ENCODE data around the gene PCBD1.

The PCBD1 gene

DNA sequence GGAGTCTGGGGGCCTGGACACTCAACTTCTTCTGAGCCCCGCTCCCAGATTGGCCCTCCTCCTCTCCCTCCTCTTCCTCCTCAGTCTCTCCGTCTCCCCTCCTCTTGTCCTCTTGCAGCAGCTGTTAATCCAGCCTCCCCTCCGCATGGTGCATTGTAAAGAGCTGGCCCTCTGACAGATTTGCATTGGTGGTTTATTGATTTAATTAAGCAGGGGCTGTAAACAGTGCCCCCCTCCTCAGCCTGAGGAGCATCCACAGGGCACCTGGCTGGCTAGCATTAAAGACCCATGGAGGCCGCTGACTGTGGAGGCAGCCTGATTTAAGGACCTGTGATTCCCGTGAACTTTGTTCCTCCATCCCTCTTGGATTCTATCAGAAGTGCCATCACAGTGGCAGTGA, 28.9 kb upstream of the PCBD1 start:
- DNase-seq, result no peak

DNA sequence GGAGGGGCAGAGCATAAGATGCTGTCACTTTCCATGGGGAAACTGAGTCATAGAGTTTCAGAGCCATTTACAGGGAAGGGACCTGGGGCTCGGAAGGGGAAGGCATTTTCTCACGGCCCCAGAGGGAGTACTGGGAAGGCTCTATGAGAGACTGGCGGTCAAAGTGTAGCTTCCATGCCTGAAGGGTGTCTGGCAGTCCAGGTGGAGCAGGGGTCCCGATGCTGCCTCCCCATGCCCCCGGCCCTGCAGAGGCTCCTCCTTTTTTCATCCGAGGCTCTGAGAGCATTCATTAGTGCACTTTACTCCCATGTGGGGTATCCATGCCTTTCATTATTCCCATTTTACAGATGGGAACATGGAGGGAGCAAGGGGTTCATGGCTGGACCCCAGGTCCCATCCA, 27.9 kb upstream of the PCBD1 start:
- no peak for DNase-seq

DNA sequence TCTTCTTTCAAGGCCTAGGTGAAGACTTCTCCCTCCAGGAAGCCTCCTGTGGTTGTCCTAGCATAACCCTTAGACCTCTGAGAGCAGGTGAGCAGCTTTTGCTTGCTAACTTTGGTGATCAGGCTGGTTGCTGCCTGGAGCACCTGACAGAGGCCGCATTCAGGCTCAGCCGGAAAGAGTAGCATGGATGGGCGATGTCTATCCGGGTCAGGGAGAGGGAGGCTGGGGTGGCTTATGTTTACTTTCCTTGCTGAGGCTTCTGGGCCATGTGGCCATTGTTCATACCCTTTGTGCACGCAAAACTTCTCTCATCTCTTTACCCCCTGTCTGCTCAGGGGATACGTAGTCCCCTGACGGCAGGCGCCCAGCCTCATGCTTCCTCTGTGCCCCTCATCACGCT, 27.4 kb upstream of the PCBD1 start:
- no peak for DNase-seq

DNA sequence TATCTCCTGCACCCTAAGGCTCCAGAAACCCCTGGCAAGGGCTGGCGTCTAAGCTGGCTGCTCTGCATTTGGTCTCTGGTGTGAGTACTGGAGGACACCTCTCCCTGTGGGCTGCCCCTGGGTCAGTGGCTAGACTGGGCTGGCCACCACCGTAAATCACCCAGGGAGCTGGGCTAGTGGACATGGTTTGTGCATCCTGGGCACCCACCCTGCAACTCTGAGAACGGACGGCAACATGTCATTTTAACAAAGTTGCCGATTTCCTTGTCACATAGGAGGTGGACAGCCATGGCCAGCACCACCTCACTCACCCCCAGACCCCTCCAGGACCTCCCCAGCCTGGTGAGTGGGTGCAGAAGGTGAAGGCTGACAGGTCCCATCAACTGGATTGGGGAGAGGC, 26.8 kb upstream of the PCBD1 start:
- no peak for DNase-seq

DNA sequence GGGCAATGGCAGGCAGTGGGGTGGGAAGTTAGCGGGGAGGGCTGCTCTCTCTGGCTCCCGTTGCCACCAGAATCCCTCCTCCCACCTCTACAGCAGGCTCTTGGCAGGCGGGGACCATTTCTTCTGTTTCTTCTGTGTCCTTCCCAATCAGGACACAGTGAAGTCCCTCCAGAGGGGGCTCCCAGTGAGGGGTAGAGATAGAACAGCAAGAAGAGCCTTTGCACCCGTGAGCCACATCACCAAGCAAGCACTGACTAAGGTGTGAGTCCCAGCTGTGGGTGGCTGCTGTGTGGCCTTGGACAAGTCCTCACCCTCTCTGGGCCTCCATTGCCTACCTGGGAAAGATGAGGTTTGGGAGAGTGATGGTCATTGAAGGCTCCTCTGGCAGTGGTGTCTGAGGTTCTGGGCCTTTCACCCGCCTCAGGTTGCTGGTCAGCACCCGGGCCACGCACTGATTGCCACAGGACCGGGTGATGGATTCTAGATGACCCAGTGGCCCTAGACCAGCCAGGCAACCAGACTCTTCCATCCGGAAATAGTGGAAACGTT, 26.0 kb upstream of the PCBD1 start:
- no peak for DNase-seq

DNA sequence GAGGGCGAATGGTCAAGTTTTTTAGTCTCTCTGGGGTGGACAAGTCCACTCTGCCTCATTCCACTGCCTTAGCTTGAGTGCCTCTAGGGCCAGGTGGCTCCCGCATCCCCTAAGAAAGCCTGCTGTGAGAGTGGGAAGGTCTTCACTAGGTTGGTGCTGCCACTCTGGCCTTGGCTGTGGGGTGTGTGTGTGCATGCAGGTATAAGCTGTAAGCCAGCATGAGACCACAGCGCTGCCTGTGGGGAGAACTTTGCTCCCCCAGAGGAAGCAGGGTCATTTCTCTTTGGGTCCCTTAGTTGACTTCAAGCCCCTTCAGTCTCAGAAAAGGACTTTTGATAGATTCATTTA, 25.5 kb upstream of the PCBD1 start:
- no peak for DNase-seq

DNA sequence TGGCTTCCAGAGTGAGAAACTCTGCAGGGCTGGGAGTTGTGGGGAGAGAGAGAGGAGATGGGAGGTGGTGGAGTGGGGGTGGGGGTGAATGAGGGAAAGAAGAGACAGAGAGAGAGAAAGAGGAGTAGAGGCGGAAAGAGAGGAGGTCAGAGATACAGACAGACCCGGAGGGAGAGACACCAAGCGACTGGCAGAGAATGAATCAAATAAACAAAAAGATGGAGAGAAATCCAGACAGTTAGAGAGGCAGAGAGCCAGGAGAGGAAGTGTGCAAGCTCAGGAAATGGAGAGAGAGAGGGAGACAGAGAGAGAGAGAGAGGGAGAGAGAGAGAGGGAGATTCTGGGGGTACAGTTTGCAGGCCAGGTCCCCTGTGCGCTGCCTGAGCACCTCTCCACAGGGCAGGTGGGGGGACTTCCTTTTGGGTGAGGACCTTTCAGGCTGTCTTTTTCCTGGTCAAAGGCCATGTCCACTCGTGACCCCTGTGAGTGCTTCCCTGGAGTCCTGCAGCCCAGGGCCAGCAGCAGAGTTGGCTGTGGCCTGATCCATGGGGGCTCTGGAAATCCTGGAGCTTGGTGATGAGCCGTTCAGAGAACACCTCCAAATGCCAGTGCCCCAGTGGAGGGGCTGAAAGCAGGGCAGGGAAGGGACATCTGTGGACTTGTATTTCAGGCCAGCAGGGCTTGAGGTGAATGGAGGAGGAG, 25.0 kb upstream of the PCBD1 start:
- DNase-seq, result no peak

DNA sequence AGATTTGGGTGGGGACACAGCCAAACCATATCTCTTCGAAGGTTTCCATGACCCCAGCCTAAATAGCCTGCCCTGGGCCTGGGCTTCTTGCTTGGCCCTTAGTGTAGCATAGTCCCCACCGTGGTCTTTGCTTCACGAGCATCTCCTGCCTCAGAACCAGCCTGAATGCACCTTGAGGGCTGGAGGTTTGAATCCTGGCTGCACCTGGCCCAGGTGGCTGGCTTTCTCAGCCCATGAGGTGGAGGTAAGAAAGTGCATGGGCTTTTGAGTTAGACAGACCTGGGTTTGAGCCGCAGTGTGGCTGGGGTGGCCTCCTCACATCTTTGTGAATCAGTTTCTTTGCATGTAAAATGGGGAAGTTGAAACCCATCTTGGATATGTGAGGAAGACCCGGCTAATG, 24.2 kb upstream of the PCBD1 start:
- DNase-seq, result no peak

DNA sequence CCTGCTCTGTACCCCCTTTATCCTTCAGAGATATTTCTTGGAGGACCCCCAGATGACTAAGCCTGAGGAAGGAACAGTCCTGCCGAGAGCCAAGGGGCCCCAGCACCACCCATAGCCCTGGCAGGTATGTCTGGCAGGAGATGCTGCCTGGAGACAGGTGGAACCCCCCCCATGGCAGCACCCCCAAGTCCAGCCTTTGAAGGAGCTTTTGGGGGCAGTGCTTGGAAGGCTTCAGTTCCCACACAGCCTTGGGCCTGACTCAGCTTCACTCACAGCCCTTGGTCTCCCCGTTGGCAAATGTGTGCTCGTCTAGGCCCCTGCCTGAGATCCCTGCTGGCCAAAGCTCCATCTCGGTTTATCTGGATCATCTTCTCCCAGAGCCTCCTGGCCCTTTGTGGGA, 23.0 kb upstream of the PCBD1 start:
- DNase-seq, result no peak

DNA sequence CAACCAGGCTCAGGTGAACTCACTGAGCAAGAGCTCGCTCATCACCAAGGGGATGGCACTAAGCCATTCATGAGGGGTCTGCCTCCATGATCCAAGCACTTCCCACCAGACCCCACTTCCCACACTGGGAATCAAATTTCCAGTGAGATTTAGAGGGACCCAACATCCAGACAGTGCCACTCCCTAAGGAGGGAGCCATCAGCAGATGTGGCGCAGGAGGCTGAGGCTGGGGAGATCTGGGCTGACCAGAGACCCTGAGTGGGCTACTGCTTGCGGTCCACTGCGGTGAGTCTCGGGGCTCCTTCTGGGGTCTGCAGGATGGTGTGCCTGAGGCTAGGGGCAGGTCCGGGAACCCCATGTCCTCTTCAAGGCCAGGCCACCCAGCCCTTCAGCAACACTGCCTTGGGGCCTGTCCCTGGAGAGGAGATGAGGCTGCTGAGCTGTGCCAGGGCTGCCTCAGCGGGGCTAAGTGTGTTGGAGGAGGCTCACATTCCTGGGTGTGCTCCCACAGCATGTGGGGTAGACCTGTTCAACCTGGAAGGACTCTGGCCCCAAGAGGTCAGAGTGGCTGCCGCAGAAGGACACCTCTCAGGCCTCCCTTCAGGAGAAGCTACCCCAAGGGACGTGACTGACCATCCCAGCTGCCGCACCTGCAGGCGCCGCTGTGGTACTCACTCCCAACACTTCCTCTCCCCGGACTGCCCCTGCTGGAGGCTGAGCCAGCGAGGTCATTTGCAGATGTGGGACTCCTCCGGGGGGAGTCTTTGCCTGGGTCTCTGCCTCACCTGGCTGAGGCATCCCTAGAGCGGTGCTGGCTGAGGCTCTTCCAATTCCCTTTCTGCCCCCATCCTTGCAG, 22.3 kb upstream of the PCBD1 start:
- DNase-seq, result no peak

DNA sequence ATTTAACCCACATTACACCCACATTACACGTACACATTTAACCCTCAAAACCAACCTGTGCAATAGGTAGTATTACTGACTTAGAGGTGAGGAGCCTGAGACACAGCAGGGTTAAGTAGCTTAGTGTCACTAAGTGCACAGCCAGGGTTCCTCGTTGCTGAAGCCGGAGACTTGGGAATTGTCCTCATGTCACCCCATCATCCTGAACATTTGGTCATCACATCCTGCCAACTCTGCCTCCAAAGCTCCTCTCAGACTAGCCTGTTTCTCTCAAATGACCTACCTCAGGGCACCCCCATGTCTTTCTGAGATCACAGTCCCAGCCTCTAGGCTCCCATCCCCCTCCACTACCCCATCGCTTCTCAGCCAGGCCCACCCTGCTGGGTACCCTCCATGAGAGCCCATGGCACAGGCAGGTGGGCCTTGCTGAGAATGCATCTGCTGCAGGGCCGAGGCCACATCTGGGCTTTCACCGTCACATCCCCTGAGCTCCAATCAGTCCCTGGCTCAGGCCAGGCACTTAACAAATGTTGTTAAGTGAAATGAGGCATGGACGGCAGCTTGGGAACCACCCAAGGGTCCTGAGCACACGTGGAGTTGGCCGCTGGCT, 21.1 kb upstream of the PCBD1 start:
- DNase-seq, result no peak

DNA sequence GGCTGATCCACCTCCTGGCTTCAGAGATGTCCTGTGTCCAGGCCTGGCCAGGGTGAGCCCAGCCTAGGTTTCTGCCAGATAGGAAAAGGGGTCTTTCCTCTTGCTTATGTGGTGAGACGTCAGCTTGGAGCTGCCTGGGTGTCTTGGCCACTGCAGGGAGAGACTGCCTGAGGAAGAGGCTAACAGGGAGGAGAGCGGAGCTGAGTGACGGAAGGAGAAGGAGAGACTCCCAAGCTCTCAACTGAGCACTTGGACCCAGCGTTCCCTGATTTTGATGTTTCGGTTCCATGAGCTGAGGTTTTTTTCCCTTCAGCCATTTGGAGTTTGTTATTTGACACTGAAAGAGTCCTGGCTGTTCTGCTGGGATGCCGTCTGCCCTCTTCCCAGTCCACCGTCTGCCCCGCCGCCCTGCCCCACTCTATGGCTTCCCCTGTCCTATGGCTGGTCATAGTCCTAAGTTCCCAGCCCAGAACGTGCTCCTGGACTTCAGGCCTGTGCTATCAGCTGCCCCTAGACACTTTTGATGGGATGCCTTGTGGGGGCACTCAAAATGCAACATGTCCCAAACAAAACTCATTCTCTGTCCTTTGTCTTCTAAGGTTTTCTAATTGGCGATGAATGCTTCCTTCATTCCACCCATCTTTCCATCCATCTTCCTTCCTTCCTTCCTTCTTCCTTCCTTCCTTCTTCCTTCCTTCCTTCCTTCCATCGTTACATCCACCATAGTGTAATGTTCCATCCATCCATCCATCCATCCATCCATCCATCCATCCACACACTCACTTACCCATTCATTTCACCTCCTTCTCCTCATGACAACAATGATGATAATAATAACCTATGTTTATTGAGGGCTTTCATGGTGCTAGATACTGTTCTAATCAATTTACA, 20.3 kb upstream of the PCBD1 start:
- no peak for DNase-seq

DNA sequence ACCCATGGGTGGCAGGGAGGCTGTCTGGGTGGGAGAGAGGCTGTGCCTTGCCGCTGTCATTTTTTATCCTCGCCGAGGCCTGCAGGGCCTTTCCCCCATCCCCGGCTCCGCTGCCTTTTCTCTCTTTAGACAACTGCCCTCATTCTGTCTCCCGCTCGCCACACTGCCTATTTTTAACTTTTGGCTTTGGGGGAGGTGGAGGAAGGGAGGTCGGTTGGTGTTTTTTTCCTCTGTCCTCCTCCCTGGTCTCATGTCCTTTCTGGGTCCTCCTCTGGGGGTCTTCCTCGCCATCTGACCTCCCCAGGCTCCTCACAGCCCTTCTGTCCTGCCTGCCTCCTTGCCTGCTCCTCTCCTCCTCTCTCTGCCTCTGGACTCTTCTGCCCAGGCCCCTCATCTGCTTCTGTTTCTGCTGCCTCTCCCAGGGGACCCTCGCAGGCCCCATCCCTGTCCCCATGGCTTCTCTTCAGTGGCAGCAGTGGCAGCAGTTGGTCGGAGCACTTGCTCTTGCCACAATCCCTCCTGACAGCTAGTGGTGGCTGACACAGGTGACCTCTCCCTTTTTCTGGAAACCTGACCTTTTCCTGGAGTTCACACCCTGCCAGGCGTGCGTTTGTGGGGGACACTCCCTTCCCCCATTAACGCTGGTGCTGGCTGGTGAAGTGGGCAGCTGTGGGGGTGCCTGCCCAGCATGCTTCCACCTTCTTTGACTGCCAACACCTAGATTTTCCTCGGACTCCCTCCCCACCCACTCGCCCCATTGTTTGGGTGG, 19.5 kb upstream of the PCBD1 start:
- DNase-seq, result no peak

DNA sequence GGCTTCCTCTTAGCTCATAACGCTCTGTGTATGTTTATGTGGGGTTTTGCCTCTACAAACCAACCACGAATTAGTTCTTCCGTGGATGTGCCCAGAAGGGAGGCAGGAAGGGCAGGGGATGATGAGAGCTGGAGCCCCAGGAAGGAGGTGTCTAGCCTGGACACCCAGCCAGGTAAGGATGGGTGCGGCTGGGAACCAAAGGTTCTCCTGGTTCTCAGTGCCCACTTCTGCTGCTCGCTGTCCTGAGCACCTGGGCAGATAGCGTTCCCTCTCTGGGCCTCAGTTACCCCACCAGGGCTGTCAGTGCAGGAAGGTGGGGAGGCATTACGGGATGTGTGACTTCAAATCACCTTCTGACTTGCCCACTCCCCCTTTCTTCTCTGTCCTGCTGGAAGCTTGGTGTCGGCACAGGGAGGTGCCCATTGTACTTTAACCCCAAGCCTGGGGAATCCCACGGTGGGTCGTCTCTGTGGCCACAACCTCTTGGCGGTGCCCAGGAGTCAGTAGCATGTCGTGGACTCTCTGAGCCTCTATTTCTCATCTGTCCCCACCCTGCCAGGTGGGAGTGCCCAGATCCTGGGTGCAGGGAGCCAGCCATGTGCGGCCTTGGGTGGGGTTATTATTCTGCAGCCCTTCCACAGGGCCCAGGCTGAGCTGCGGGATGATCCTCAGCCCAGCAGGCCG, 18.7 kb upstream of the PCBD1 start:
- no peak for DNase-seq

DNA sequence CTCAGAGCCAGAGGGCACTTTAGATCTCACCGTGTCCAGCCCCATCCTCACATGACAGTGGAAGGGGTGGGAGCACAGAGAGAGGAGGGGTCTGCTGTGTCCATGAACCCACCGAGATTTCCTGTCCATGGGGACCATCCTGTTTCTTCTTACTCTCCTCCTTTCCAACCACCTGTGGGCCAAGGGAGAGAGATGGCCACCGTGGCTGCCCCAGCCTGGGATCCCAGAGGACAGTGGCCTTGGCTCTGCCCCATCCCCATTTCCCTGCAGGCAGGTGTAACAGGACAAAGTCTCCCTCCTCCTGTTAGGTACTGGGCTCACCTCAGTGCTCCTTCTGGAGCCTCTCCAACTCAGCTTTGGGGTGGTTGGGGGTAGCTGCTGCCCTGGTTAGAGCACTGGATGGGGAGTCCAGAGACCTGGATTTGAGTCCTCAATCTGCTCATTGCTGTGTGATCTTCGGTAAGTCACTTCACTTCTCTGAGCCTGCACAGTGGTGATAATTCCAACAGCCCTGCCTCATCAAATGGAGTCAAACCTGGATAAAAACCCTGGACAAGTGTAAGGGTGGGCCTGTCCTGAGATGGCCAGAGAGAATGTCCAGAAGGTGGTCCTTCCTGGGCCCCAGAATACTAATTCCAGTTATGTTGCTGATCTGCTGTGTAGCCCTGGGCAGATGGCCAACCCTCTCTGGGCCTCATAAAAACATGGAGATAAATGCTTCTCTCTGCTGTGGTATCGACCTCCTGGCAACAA, 17.8 kb upstream of the PCBD1 start:
- no peak for DNase-seq

DNA sequence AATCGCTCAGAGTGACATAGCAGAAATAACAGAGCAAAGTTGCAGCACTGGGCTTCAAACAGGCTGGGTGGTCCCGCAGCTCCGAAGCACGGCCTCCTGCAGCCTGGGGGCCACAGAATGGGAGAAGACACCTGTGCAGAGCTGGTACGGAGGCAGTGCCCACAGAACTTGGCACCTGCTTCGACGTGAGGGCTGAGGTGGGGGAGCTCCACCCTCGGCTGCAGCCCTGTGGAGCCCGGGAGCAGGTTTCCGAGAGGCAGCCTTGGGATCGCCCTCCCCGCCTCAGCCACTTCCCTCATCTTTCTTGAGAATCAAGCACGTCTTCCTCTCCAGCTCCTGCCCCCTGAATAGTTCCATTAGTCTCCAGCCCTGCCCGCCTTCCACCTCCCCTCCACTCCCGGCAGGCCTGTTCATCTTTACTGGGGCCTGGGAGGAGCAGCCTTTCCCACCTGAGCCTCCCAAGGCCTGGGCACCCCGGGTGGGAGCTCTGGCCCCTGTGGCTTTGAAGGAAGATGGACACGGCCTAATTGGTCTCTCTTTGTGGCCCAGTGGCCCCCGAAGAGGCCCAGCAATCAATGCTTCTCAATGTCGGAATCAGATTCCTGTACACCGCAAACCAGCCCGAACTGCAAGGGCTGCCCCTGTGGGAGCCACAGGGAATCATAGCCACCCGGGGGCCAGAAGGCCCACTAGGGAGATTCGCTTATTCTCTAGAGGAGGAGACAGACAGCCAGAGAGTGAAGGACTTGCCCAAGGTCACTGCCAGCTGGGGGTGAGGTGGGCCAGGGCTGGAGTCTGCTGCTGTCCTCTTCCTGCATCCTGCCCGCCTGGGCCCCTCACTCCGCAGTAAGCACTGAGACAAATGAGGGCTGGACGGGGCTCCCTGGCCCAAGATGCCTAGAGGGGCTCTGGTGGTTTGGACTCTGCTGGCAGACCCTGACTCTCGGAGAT, 17.0 kb upstream of the PCBD1 start:
- DNase-seq, result no peak

DNA sequence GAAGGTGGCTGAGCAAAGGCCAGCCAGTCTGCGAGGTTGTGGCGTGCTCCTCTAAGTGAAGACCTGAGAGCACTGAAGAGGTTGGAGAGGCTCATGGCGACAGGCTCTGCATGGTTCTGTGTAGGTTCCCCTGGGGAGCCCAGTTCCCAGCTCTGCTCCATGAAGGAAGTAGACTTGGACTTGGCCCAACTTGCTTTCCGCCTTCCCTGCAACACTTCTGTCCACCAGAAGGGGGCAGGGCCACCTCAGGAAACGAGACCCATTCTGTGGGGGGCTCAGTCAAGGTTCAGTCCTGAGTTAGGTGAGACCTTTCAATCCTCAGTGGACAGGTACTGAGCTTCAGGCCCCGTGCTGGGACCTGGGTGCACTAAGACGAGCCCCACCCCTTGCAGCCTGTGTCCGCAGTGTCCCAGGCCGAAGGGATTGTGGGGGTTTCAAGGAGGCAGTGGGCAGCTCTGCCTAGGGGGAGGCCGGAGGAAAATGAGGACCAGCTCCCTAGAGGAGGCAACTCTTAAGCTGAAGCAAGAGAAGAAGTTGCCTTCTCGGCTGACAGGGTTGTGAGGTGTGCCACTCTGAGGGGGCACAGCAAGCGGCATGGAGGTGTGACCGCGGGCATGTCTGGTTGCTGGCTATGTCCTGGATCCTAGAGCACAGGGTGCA, 15.0 kb upstream of the PCBD1 start:
- DNase-seq, result no peak

DNA sequence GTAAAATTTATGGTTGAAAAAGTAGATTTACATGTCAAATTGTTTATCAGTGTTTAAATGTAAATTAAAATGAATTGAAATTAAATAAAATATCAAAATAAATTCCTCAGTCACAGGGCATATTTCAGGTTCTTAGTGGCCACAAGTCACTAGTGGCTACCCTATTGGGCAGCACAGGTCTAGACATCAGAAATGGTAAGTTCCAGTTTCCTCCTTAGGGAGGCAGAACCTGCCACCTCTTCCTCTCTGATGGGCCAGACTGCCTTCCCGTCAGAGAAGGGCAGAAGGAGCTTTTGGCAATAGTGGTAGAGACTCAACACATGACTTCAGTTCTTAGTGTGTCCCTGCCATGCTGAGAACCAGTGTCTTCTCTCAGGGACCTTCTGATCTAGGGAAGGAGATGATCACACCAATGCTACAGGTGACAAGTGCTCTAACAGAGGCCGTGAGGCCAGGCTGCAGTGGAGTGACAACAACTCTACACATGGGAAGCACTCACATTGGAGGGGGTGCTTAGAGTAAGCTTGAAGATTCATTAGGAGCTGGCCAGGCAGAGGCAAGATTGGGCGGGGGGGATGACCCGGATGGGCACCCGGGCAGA, 14.4 kb upstream of the PCBD1 start:
- no peak for DNase-seq

All from NCI-H1048 (cell line).